Measurements from ENCODE around the gene LRRFIP2. TPM values are rescaled to one million over a fixed set of nuclear protein-coding genes. Genes with fewer than 3 reads are reported as not detected.
"Not testable (repeated sequence)": the region's sequence is repeated elsewhere in the genome, so short reads cannot be mapped to it uniquely, and the experiment has no call there.

The LRRFIP2 gene
- total RNA-seq, 1 experiment from 2014 or later, result 67.5 TPM

- H3K27me3 ChIP-seq (replicated peaks); H3K9me3 ChIP-seq (replicated peaks); H3K36me3 ChIP-seq; H3K4me3 ChIP-seq: not testable (repeated sequence)
- peak; percentile 66 to 82 for DNase-seq (ENCODE audit: low read depth in 1 of 2, low spot score in 2 of 2)
- Histone ChIP-seq H3K27ac (peak overlapping the region; percentile 84), H3K4me1 (replicated peaks) (peaks cover 29% of the 10 kb centered on the region)
Observed at GRCh38 chr3:37206041-37206440, 31.7 kb upstream of the LRRFIP2 start.

- Histone ChIP-seq H3K27ac (no peak overlapping the region), H3K4me1 (replicated peaks) (peaks cover 22% of the 10 kb centered on the region), H3K9me3 (replicated peaks) (no peaks in the 10 kb centered on the region; the same call in 1 of the 2 replicates), H3K4me3 (no peak overlapping the region), H3K27me3 (replicated peaks) (no peaks in the 10 kb centered on the region), H3K36me3 (no peaks in the 10 kb centered on the region)
- DNase-seq (ENCODE audit: low read depth in 1 of 2, low spot score in 2 of 2), result no peak
Observed at GRCh38 chr3:37204314-37204713, 29.9 kb upstream of the LRRFIP2 start.

- Histone ChIP-seq H3K36me3 (no peaks in the 10 kb centered on the region), H3K27me3 (replicated peaks) (no peaks in the 10 kb centered on the region), H3K4me3 (no peak overlapping the region), H3K27ac (no peak overlapping the region), H3K4me1 (replicated peaks) (peaks cover 27% of the 10 kb centered on the region), H3K9me3 (replicated peaks) (peaks cover 2% of the 10 kb centered on the region; the same call in 1 of the 2 replicates)
- DNase-seq (ENCODE audit: low read depth in 1 of 2, low spot score in 2 of 2), result no peak
Observed at GRCh38 chr3:37202035-37202434, 27.7 kb upstream of the LRRFIP2 start.

- Histone ChIP-seq H3K27ac (no peak overlapping the region), H3K9me3 (replicated peaks) (peaks cover 2% of the 10 kb centered on the region; the same call in 1 of the 2 replicates), H3K27me3 (replicated peaks) (no peaks in the 10 kb centered on the region), H3K36me3 (no peaks in the 10 kb centered on the region), H3K4me1 (replicated peaks) (peaks cover 10% of the 10 kb centered on the region), H3K4me3 (no peak overlapping the region)
- DNase-seq (ENCODE audit: low read depth in 1 of 2, low spot score in 2 of 2), result no peak
Observed at GRCh38 chr3:37200141-37200540, 25.8 kb upstream of the LRRFIP2 start.

GRCh38 chr3:37198996-37199395, 24.6 kb upstream of the LRRFIP2 start:
- Histone ChIP-seq H3K4me1 (replicated peaks) (peaks cover 5% of the 10 kb centered on the region; the same call in 1 of the 2 replicates), H3K36me3 (no peaks in the 10 kb centered on the region), H3K27me3 (replicated peaks) (no peaks in the 10 kb centered on the region), H3K27ac (no peak overlapping the region), H3K4me3 (no peak overlapping the region), H3K9me3 (replicated peaks) (0 out of 2 replicates have a peak, but pooled peaks cover 2% of the 10 kb centered on the region)
- no peak for DNase-seq (ENCODE audit: low read depth in 1 of 2, low spot score in 2 of 2)

- H3K36me3 ChIP-seq, result no peaks in the 10 kb centered on the region
- no peak overlapping the region for H3K27ac ChIP-seq
- no peak for DNase-seq (ENCODE audit: low read depth in 1 of 2, low spot score in 2 of 2)
- H3K9me3 ChIP-seq (replicated peaks), result 0 out of 2 replicates have a peak, but pooled peaks cover 2% of the 10 kb centered on the region
- H3K4me3 ChIP-seq, result no peak overlapping the region
- H3K4me1 ChIP-seq (replicated peaks), result peaks cover 5% of the 10 kb centered on the region; the same call in 1 of the 2 replicates
- H3K27me3 ChIP-seq (replicated peaks), result no peaks in the 10 kb centered on the region
Observed at GRCh38 chr3:37198547-37198946, 24.2 kb upstream of the LRRFIP2 start.

- Histone ChIP-seq H3K4me1 (replicated peaks) (peaks cover 5% of the 10 kb centered on the region; the same call in 1 of the 2 replicates), H3K9me3 (replicated peaks) (0 out of 2 replicates have a peak, but pooled peaks cover 2% of the 10 kb centered on the region), H3K27ac (no peak overlapping the region), H3K27me3 (replicated peaks) (no peaks in the 10 kb centered on the region), H3K4me3 (no peak overlapping the region), H3K36me3 (no peaks in the 10 kb centered on the region)
- no peak for DNase-seq (ENCODE audit: low read depth in 1 of 2, low spot score in 2 of 2)
Observed at GRCh38 chr3:37197810-37198371, 23.5 kb upstream of the LRRFIP2 start.

GRCh38 chr3:37194533-37194932, 20.2 kb upstream of the LRRFIP2 start:
- H3K4me3 ChIP-seq, result no peak overlapping the region
- H3K4me1 ChIP-seq (replicated peaks), result peaks cover 5% of the 10 kb centered on the region; the same call in 1 of the 2 replicates
- H3K27me3 ChIP-seq (replicated peaks), result no peaks in the 10 kb centered on the region
- no peak for DNase-seq (ENCODE audit: low read depth in 1 of 2, low spot score in 2 of 2)
- no peaks in the 10 kb centered on the region for H3K36me3 ChIP-seq
- H3K27ac ChIP-seq, result no peak overlapping the region
- H3K9me3 ChIP-seq (replicated peaks), result 0 out of 2 replicates have a peak, but pooled peaks cover 2% of the 10 kb centered on the region

- no peaks in the 10 kb centered on the region for H3K27me3 ChIP-seq (replicated peaks)
- no peaks in the 10 kb centered on the region for H3K4me1 ChIP-seq (replicated peaks)
- H3K36me3 ChIP-seq, result no peaks in the 10 kb centered on the region
- DNase-seq (ENCODE audit: low read depth in 1 of 2, low spot score in 2 of 2), result no peak
- H3K27ac ChIP-seq, result no peak overlapping the region
- no peak overlapping the region for H3K4me3 ChIP-seq
- H3K9me3 ChIP-seq (replicated peaks), result no peaks in the 10 kb centered on the region
Observed at GRCh38 chr3:37190667-37191066, 16.3 kb upstream of the LRRFIP2 start.

- no peaks in the 10 kb centered on the region for H3K9me3 ChIP-seq (replicated peaks)
- H3K27ac ChIP-seq, result no peak overlapping the region
- no peaks in the 10 kb centered on the region for H3K27me3 ChIP-seq (replicated peaks)
- 0 out of 2 replicates have a peak, but pooled peaks cover 3% of the 10 kb centered on the region for H3K36me3 ChIP-seq
- no peak for DNase-seq (ENCODE audit: low read depth in 1 of 2, low spot score in 2 of 2)
- H3K4me3 ChIP-seq, result no peak overlapping the region
- H3K4me1 ChIP-seq (replicated peaks), result peaks cover 3% of the 10 kb centered on the region
Observed at GRCh38 chr3:37189109-37189508, 14.7 kb upstream of the LRRFIP2 start.

GRCh38 chr3:37183976-37184375, 9.6 kb upstream of the LRRFIP2 start:
- H3K36me3 ChIP-seq, result peaks cover 14% of the 10 kb centered on the region
- peaks cover 32% of the 10 kb centered on the region for H3K4me1 ChIP-seq (replicated peaks)
- DNase-seq (ENCODE audit: low read depth in 1 of 2, low spot score in 2 of 2), result no peak
- peak overlapping the region; percentile 70 for H3K27ac ChIP-seq
- H3K27me3 ChIP-seq (replicated peaks), result no peaks in the 10 kb centered on the region
- H3K9me3 ChIP-seq (replicated peaks), result no peaks in the 10 kb centered on the region
- H3K4me3 ChIP-seq, result no peak overlapping the region

- H3K9me3 ChIP-seq (replicated peaks), result no peaks in the 10 kb centered on the region
- H3K36me3 ChIP-seq, result peaks cover 14% of the 10 kb centered on the region
- H3K4me3 ChIP-seq, result no peak overlapping the region
- H3K27me3 ChIP-seq (replicated peaks), result no peaks in the 10 kb centered on the region
- peak; percentile 44 to 80 for DNase-seq (ENCODE audit: low read depth in 1 of 2, low spot score in 2 of 2)
- peaks cover 32% of the 10 kb centered on the region for H3K4me1 ChIP-seq (replicated peaks)
- H3K27ac ChIP-seq, result peak overlapping the region; percentile 70
Observed at GRCh38 chr3:37183375-37183831, 9.0 kb upstream of the LRRFIP2 start.

GRCh38 chr3:37182816-37183215, 8.4 kb upstream of the LRRFIP2 start:
- DNase-seq (ENCODE audit: low read depth in 1 of 2, low spot score in 2 of 2), result no peak
- Histone ChIP-seq H3K36me3 (peaks cover 16% of the 10 kb centered on the region), H3K4me1 (replicated peaks) (peaks cover 33% of the 10 kb centered on the region), H3K27ac (peak overlapping the region; percentile 70), H3K27me3 (replicated peaks) (no peaks in the 10 kb centered on the region), H3K4me3 (no peak overlapping the region), H3K9me3 (replicated peaks) (no peaks in the 10 kb centered on the region)

GRCh38 chr3:37181756-37182155, 7.4 kb upstream of the LRRFIP2 start:
- 0 out of 2 replicates have a peak overlapping the region, but pooled peaks have one; percentile 1 for H3K27ac ChIP-seq

More at GRCh38 chr3:37181756-37182155, 7.4 kb upstream of the LRRFIP2 start:
- no peaks in the 10 kb centered on the region for H3K9me3 ChIP-seq (replicated peaks)
- no peak overlapping the region for H3K4me3 ChIP-seq
- no peak for DNase-seq (ENCODE audit: low read depth in 1 of 2, low spot score in 2 of 2)
- no peaks in the 10 kb centered on the region for H3K27me3 ChIP-seq (replicated peaks)
- H3K36me3 ChIP-seq, result peaks cover 24% of the 10 kb centered on the region
- H3K4me1 ChIP-seq (replicated peaks), result peaks cover 41% of the 10 kb centered on the region

Measured in SJSA1 (cell line).